HL-60 (cell line): ENCODE results near the gene NOS3.

Experiments used
- DNase-seq, 2 experiments: peaks; one replicate each; pipeline ENCODE4 v3.0.0-alpha.2; 2010 to 2020; ENCODE audit warnings: low read depth in 1 of 2, low spot score in 1 of 2
- H3K27ac ChIP-seq: fragments of 250-450 bp; sonication (Bioruptor Pico); replicated peaks from 2 replicates; pipeline ENCODE4 v1.5.1; 2020; ENCODE audit warnings: mild to moderate bottlenecking, moderate library complexity
- H3K27me3 ChIP-seq: fragments of 250-450 bp; sonication (Bioruptor Pico); 2 replicates; pipeline ENCODE4 v1.5.1; 2021; ENCODE audit warnings: mild to moderate bottlenecking, moderate library complexity; ENCODE audit not compliant: insufficient read depth, poor library complexity, severe bottlenecking
- H3K4me3 ChIP-seq: replicated peaks from 2 replicates; pipeline ENCODE4 v1.5.1; 2011; ENCODE audit warnings: mild to moderate bottlenecking, control low read depth, low read length; ENCODE audit not compliant: insufficient read depth
- CTCF ChIP-seq: IDR thresholded peaks from one replicate; pipeline ENCODE4 v1.5.1; 2011; ENCODE audit warnings: low read length, control low read depth, inconsistent platforms; ENCODE audit not compliant: insufficient read depth
- GABPA ChIP-seq: IDR thresholded peaks from 2 replicates; pipeline ENCODE4 v1.6.1; 2012; ENCODE audit warnings: low read depth
- POLR2AphosphoS5 ChIP-seq: IDR thresholded peaks from 2 replicates; pipeline ENCODE4 v1.6.1; 2012; ENCODE audit warnings: low read depth
- REST ChIP-seq: IDR thresholded peaks from 2 replicates; pipeline ENCODE4 v1.6.1; 2012; ENCODE audit warnings: low read depth; ENCODE audit not compliant: insufficient replicate concordance
- SPI1 ChIP-seq: IDR thresholded peaks from 2 replicates; pipeline ENCODE4 v1.6.1; 2012; ENCODE audit warnings: low read depth, mild to moderate bottlenecking, borderline replicate concordance

The NOS3 gene

GRCh38 chr7:151062399-151063211 is 71.8 kb downstream of the NOS3 start:
- Histone ChIP-seq H3K27ac (no peak overlapping the region), H3K27me3 (no peaks in the 10 kb centered on the region), H3K4me3 (no peak overlapping the region)
- TF ChIP-seq GABPA = no peak
- TF ChIP-seq CTCF = no peak
- no peak for TF ChIP-seq SPI1
- no peak for TF ChIP-seq POLR2AphosphoS5
- no peak for TF ChIP-seq REST
- no peak for DNase-seq

DNA sequence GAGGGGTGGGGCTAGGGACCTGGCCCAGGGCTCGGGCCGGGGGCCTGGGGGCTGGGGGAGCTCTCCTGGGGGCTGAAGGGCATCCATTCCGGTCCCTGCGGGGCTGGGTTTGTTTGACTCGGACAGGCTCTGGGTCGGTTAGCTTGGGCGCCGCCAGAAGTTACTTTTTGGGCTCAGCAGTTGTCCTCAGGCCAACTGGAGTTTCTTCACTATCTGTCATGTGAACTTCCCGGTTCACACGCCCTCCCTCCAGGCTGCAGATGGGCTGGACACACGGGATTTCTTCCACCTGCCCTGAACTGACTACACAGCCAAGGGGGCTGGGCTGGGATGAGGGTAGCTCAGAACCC is 72.4 kb downstream of the NOS3 start:
- no peaks in the 10 kb centered on the region for H3K27me3 ChIP-seq
- no peak for TF ChIP-seq SPI1
- no peak for TF ChIP-seq GABPA
- TF ChIP-seq REST = no peak
- TF ChIP-seq CTCF = no peak
- TF ChIP-seq POLR2AphosphoS5 = no peak
- H3K4me3 ChIP-seq = no peak overlapping the region
- no peak for DNase-seq
- no peak overlapping the region for H3K27ac ChIP-seq
